HG02973 (cell line): ENCODE data around the gene EEF2.
"Not testable (repeated sequence)": the region's sequence is repeated elsewhere in the genome, so short reads cannot be mapped to it uniquely, and the experiment has no call there.

Experiments
- ATAC-seq: cut with Tn5 transposase; IDR thresholded peaks from one replicate; pipeline ENCODE4 v1.9.1; 2021; ENCODE audit warnings: moderate library complexity; ENCODE audit not compliant: unreplicated experiment

EEF2 gene

DNA sequence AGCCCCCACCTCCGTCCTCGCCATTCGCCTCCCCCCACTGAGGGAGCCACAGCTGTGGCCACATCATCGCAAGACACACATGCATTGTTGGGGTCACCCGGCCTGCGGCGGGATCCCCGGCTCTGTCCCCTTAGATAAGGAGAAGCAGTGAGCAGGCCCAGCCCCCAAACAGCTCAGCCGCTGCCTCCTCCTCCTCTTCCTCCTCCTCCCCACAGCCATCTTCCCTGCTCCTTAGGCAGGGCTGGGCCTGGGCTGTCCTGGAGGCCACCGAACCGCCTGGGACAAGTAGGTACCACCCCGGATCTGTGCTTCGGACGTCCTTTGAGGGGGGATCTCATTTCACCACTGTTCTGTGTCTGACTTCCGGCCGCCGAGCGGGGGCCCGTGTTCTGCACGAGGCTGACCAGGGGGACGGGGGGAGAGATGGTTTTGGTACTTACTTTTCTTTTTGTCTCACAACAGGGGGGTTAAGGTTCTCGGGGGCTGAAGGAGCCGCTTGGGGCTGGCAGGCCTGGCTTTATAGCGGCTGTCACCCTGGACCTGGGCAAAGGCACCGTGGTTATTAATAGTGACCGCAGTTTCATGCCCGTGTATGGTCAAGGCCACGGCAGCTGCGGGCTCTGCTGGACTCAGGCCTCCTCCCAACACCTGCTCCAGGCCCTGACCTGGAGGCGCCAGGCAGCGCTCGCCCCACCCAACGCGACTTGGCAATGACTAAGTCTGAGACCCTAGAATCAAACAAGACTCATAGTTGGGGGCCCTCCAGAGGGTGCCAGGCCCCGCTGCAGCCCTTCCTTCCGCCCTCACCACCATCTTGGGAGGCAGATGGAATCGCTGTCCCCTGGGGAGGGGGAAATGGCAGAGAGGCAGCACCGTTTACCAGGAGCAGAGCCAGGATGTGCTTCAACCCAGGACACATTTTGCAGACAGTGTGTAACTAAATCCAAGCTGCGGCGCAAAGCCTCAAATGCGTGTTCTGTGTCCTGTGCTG is 34.1 kb downstream of the EEF2 start:
- ATAC-seq = no peak

DNA sequence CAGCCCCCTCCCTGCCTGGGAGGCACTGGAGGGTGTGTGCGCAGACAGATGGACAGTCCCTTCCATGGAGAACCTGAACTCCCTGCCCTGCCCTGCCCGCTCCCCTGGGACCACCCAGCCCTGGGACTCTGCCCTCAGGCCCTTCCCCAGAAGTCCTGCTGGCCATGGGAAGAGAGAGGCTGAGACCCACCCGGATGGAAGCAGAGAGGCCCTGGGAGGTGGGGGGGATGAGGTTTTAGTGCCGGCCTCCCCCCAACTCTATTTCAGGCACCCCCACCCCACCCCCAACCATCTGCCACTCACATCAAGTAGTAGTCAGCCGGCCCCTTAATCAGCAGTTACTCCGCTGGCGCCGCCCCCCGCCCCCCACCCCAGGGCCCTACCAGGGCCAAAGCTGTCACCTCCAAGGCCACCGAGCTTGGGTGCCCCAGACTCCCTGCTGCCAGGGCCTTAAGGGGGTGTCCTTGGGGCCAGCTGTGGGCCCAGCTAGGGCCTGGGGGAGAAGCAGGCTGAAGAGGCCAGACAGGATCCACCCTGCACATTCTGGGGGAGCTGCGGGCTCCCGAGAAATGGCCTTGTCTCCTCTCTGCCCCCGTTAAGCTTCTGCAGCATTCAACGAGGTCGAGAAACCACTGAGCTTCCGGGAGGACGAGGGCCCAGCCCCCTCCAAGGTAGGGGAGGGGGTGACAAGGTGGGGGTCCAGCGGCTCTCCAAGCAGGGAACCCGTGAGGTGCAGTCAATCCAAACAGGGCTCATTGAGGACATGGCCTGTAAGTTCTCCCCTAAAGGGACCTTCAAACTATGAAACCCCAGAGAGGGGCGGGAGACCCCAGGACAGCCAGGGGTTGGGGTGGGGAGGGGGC is 35.0 kb downstream of the EEF2 start:
- ATAC-seq = no peak

DNA sequence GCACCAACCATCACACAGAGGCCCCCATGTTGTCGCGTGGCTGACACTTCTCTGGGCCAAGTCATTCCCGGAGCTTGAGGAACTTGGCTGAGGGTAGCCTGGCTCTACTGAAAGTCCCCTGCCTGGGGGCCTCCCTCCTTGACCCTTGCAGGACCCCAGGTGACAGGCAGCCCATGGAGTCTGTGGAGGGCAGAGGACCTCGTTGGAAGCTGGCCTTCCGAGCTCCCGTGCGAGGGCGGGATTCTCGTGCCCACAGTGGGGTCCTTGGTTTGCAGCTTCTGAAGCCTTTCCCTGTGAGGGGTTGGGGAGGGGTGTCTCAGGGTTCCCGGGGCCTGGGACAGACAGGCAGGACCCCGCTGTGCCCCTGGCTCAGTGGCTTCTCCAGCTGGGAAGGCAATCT is 36.0 kb downstream of the EEF2 start:
- no peak for ATAC-seq

DNA sequence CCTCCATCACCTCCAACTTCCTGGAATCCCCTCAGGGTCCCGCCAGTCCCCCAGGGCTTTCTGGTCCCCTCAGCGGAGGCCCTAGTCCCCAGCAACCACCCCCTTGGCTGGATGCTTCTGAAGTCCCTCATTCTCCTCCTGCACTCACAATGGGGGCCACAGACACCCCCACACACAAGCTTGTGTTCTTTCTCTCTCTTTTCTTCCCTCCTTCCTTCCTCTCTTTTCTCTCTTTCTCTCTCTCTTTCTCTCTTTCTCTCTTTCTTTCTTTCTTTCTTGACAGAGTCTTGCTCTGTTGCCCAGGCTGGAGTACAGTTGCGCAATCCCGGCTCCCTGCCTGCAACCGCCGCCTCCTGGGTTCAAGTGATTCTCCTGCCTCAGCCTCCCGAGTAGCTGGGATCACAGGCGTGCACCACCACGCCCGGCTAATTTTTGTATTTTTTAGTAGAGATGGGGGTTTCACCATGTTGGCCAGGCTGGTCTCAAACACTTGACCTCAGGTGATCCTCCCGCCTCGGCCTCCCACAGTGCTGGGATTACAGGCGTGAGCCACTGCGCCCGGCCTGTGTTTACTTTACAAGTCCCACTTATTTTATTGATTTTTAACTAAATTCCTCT is 37.8 kb downstream of the EEF2 start:
- ATAC-seq = not testable (repeated sequence)

DNA sequence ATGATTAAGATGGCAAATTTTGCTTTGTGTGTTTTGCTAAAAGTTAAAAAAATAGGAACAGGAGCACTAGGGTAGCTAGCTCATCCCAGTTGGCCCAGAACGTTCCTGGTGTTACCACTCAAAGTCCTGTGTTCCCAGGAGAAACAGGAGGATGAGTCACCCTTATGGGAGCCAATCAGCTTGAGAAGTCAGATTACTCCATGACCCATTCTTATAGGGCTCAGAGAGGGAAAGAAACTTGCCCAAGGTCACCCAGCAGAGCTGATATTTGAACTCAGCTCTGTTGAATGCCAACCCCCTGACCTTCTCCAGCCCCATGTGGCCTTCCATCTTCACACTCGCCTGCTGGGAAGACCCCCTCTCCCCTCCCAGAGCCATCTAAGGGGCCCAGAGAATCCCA is 39.4 kb downstream of the EEF2 start:
- no peak for ATAC-seq

DNA sequence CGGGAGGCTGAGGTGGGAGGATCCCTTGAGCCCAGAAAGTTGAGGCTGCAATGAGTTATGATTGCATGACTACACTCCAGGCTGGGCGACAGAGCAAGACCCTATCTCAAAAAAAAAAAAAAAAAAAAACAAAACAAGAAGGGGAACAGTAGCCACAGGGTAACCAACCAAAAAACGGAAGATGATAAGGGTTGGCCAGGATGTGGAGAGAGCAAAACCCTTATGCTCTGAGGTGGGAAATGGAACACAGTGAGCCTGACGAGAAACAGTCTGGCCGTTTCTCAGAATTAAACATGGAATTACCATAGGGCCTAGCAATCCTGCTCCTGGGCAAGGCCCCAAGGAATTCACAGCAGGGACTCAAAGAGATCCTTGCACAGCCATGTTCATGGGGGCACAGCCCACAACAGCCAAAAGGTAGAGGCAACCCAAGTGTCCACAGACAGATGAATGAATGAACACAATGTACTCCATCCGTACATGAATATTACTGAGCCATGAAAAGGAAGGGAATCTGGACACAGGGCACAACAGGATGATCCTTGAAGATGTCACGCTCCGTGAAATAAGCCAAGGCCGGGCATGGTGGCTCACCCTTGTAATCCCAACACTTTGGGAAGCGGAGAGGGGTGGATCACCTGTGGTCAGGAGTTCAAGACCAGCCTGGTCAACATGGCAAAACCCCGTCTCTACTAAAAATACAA is 41.1 kb downstream of the EEF2 start:
- ATAC-seq = no peak

DNA sequence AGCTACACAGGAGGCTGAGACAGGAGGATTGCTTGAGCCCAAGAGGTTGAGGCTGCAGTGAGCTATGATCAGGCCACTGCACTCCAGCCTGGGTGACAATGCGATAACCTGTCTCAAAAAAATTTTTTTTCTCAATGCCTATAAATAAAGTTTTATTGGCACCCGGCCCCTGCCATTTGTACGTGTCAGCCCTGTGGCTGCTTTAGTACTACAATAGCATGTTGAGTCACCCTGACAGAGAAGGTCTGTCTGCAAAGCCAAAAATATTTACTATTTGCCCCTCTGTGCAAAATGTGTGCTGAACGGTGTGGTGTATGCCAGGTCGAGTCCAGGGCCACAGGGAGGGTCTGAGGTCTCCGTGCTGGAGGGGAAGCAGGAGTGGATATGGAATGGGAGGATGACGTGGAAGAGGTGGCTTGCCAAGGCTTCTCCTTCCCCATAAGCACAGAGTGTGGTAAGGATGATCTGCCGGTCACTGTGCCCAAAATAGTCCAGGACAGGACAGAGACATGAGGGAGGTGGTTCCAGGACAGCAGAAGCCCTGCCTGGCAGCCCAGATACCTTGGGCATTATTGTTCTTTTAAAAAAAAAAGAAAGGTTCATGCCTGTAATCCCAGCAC is 42.4 kb downstream of the EEF2 start:
- ATAC-seq = no peak

DNA sequence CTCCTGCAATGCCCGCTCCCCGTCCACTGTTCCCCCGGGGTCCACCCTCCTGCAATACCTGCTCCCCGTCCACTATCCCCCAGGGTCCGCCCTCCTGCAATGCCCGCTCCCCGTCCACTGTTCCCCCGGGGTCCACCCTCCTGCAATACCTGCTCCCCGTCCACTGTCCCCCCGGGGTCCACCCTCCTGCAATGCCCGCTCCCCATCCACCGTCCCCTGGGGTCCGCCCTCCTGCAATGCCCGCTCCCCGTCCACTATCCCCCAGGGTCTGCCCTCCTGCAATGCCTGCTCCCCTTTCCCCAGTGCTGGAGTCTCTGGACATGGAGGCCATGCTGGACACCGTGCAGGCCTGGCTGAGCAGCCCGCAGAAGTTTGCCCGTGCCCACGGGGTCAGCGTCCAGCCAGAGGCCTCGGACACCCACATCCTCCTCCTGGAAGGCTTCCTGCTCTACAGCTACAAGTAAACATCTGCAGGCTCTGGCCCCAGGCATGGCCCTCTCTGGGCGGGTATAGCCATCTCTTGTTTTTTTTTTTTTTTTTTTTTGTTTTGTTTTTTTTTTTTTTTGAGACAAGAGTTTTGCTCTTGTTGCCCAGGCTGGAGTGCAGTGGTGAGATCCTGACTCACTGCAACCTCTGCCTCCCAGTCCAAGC is 46.8 kb downstream of the EEF2 start:
- ATAC-seq = not testable (repeated sequence)

DNA sequence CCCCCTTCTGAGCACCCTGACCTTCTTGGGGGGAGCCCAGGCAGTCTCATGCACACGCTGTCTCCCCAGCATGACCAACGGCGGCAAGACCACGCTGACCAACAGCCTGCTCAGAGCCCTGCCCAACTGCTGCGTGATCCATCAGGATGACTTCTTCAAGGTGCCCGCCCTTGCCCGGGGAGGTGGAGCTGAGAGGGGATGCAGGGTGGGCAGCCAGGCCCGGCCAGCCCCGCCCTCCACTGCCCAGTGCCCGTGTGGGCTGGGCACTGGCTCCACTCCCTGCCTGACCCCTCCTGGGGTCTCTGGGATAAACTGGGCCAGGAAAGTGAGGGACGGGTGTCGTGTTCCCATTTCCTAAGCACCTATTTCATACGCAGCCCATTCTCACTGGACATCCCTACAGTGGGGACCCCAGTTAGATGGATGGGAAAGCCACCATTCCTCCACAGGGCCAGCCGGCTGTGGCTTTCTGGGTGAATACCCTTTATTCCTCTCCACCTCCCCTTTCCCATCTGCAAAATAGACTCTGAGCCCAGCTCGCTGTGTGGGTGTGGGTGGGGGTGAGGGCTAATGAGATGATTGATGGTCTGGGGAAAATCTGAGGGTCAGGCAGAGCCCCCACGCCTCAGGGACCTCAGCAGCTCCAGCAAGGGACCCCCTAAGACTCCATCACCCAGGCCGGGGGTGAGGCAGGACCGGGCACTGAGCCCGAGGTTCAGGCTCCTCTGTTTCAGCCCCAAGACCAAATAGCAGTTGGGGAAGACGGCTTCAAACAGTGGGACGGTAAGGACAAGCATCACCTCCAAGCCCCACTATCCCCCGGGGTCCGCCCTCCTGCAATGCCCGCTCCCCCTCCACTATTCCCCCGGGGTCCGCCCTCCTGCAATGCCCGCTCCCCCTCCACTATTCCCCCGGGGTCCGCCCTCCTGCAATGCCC is 48.5 kb downstream of the EEF2 start:
- ATAC-seq = no peak

DNA sequence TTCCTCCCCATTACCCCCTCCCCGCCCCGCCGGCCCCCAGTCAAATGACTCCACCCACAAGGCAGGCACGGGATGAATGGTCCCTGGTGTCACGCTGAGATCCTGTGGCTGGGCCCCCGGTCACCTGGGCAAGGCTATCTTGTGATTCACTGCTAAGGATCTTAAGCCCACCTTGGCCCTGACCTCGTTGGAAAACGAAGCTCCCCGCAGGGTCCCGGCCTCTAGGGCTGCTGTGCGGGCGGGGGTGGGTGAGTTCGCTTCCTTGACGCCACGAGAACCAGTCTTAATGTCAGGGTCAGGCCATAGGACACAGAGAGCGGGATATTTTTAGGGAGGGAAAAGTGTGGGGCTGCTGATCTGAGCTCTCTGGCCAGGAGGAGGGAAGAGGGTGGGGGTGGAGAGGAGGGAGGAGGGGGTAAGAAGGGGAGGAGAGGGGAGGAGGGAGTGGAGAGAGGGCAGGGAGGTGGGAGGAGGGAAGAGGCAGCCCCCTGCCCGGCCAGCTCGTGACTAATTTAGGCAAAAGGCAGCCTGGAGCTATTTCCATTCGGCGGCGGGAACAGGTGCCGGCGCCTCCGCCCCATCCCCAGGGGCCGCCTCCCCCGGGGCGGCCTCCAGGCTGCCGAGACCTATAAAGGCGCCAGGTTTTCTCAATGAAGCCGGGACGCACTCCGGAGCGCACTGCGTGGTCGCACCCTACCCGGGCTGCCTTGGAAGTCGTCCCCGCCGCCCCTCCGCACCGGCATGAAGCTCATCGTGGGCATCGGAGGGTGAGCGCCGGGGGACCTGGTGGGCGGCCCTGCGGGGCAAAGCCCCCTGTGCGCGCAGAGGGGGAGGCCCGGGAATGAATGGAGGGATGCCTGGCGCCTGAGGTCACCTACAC is 52.1 kb downstream of the EEF2 start, which contains the start of gene NMRK2:
Gene NMRK2 (plus strand): TSS at position 139 of the 880 bp plus-strand sequence. CDS start 603 bp downstream, at position 742.
- no peak for ATAC-seq

DNA sequence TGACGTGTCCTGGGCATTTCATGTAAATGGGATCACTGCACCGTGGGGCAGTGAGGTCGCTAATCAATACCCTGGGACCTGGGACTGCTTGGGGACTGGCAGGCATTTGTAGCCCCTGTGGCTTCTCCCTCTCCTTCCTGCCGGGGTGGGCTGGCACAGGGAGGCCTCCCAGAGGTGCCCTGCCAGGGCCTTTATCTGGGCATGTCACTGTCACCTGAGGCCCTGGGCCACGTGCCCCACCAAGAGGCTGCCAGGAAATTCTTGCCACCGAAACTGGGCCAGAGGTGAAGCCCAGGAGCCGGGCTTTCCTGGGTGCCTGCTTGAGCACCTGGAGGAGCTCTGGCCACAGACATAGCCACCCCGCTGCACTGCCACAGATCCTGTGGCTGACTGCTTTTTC is 54.2 kb downstream of the EEF2 start:
- no peak for ATAC-seq
